NCI-H1436 treated with DMSO at 0.1 percent for 48 hours (cell line): ENCODE data around the gene ANO1.

Experiments used
- DNase-seq: peaks from one replicate; lab custom pipeline; 2025; lab: John Stamatoyannopoulos, UW

Gene ANO1

GRCh38 chr11:70050243-70050642 is 27.9 kb upstream of the ANO1 start:
- DNase-seq: no peak

- DNase-seq: no peak
These were observed 24.1 kb upstream of the ANO1 start for GRCh38 chr11:70054004-70054403.

DNA sequence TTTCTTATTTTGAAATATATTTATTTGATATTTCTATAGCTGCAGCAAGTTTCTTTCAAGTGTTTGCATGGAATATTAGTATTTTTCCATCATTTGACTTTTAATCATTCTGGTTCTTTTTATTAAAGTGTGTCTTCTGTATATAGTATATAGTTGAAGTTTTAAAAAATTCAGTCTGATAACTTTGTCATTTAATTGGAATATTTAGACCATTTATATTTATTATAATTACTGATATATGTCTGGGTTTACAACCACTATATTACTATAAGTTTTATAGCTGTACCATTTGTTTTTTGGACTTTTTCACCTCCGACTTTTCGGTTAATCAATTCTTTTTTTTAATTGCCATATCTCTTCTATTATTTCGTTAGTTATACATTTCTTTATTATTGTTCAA is 22.7 kb upstream of the ANO1 start:
- DNase-seq: no peak

GRCh38 chr11:70057080-70057479 is 21.0 kb upstream of the ANO1 start:
- DNase-seq: no peak

- no peak for DNase-seq
These were observed 18.1 kb upstream of the ANO1 start for GRCh38 chr11:70059971-70060370.

DNA sequence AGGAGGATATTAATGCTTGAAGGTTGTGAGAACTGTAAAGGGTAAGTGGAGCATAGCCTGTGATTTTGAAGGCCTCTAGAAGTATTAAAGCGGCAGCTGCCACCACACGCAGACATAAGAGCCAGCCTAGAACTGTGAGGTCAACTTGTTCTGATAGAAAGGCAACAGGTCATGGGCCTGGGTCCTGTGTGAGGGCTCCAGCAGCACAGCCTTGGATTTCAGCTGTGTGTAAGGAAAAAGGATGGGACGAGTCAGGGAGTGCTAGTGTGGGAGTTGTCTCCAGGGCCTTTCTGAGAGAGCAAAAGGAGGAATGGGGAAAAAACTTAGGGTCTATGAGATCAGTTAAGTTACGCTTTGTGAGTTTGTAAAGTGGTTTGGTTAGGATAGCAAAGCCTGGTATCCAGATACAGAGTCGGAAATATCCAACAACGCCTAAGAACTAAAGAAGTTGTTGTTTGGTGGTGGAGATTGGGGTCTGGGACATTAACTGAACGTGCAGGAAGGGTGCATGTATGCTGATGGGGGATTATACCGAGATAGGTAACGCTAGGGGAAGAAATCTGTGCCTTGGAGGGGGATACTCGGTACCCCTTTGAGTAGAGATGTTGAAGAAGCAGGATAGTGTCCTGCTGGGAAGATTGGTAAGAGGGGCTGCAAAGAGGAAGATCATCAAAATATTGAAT is 17.4 kb upstream of the ANO1 start:
- DNase-seq: no peak

DNA sequence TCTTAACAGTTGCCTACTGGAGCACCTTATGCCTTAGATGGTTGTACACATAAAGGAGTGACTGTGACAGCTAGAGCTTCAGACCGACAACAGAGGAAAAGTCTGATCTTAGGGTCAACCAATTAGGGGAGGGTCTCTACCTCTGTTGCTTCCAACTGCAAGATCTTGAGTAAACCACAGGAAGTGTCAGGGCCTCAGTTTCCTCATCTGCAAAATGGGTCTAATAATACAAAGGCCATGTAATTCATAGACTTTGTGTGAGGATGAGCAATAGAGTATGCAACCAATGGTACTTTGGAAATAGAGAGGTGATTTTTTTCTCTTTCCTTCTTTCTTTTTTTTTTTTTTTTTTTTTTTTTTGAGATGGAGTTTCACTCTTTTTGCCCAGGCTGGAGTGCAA is 16.4 kb upstream of the ANO1 start:
- DNase-seq: no peak

DNA sequence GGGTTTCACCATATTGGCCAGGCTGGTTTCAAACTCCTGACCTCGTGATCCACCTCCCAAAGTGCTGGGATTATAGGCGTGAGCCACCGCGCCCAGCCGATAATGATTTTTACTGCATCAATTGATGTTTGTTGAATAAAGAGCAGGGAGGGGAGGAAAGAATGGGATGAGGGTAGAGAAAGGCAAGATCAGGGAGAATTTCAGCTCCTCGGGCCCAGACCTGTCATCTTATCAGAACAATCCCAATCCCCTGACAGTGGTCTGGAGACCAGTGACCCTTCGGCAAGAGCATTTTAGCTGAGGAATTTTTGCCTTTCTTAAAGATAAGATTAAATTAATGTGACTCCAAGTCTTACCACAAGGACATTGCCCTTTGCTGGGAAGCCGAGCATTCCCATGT is 15.0 kb upstream of the ANO1 start:
- DNase-seq: no peak

GRCh38 chr11:70063555-70063954 is 14.6 kb upstream of the ANO1 start:
- DNase-seq: no peak

DNA sequence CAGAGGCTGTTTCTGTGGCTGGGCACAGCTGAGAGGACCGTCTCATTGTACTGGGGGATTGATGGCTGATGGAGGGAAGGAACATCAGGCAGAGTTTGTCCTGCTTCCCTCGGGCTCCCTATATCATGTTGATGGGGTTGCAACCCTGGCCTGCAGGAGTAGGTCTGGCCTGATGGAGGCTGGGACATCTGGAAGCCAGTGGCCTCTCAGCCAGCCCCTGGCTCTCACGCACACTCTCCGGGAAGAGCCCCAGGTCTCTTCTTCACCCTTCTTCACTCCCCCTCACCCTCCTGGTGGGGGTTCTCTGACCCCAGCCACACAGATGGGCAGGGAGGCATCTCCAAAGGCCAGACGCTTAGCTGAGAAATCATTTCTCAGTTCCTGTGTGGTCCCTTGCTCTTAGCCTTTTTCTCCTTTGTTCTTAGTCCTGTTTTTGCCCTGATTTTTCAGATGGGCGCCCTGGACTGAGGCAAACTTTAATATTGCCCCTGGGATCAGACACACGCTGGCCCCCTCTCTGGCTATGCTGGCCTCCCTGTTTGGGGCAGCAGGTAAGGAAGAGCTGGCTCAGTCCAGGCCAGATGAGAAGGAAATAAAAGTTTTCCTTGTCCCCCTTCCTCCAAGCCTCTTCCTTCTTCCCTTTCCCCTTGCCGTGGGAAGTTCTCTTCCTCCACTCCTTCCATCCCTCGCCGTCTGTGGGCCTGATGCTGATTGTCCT is 13.9 kb upstream of the ANO1 start:
- no peak for DNase-seq

- DNase-seq: no peak
These were observed 13.3 kb upstream of the ANO1 start for GRCh38 chr11:70064726-70065317.

- DNase-seq: no peak
These were observed 12.6 kb upstream of the ANO1 start for GRCh38 chr11:70065318-70066135.

GRCh38 chr11:70066136-70066520 is 12.0 kb upstream of the ANO1 start:
- DNase-seq: no peak

DNA sequence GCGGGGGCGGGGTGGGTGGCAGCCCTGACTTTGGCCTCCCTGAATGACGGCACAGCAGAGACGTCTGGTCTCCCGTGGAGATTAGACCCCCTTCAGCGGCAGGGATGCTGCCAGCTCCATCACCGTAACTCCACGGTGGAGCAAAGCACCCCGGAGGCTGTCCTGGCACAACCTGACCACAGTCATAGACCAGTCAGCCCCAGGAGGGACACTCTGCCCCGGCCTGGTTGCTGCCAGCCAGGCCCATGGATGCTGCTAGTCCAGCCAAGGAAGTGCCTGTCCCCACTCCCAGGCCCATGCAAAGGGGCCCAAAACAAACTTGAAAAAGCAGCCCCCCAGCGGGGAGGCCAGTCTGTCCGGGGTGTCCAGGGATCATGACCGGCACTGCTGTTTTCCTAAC is 11.5 kb upstream of the ANO1 start:
- no peak for DNase-seq

DNA sequence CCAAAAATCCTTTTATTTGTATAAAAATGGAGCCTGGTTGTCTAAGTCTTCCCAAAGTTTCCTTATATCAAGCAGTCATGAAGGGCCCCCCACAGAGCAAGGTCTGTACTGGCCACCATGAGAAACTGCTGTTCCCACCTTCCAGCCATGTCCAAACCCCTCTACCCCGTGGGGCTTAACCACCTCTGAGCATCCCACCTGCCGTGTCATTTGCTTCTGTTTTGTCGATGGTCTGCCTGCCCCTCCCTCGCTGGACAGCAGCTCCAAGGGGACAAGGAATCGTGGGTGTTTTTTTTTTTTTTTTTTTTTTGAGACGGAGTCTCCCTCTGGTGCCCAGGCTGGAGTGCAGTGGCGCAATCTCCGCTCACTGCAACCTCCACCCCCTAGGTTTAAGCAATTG is 11.1 kb upstream of the ANO1 start:
- DNase-seq: no peak

DNA sequence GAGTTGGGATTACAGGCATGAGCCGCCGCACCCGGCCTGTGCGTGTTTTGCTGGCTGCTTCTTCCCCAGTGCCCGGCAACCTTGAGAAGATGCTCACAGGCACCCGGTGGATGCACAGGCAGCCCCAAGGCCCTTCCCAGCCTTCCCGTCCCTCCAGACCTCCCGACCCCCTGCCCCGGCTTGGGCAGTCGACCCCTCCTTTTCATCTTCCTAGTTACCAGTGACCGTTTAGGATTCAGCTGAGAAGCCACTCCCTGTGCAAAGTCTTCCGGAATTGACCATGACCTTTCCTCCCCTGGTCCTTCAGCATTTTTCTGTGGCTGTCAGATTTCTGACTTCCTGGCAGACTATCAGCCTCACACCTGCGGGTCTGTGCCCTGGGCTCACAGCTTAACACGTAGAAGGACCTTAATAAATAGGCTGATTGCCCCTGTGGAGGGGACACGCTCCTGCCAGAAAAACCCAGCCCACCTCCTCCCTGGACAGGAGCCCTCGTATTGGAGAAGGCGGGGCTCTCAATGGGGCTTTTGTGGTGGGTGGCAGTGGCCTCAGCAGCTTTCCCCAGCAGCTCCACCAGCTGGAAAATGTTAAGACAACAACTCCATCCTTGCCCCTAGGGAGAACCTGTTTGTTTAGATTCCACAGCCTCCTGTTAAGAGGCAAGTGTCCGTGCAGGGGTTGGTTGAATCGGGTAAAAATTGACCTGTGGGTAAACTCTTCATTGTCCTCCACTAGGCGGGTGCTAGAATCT is 10.4 kb upstream of the ANO1 start:
- DNase-seq: no peak

- DNase-seq: no peak
These were observed 9.8 kb upstream of the ANO1 start for GRCh38 chr11:70068345-70068744.

DNA sequence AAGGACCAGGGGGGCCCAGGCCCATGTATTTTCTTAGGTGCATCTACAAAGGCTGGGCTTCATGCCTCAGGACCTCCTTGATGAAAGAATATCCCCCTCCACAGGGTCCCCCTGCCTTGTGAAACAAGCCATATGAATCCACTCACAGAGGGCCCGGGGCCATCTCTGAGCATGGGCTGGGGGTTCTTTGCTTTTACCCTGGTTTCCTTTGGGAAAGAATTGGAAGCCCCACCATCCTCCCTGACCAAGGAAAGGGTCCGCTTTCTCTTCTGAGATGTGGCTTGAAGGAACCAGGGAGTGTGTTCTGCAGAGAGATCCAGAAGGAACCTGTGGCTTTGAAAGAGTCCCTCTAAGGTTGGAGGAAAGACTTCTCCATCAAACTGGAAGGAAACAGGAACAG is 9.2 kb upstream of the ANO1 start:
- no peak for DNase-seq

- DNase-seq: no peak
These were observed 7.4 kb upstream of the ANO1 start for GRCh38 chr11:70070706-70071105.

- DNase-seq: no peak
These were observed 6.1 kb upstream of the ANO1 start for GRCh38 chr11:70071996-70072395.

- no peak for DNase-seq
These were observed 5.7 kb upstream of the ANO1 start for GRCh38 chr11:70072461-70072860.
